Measurements from ENCODE around the gene VDAC2. TPM values are rescaled to one million over a fixed set of nuclear protein-coding genes. Genes with fewer than 3 reads are reported as not detected.

The VDAC2 gene
- total and polyA plus RNA-seq, 7 donors, result 314 to 770 (median 432) TPM

GRCh38 chr10:75276069-75276872 is 65.7 kb downstream of the VDAC2 start:
- no peak for TF ChIP-seq CTCF (IDR thresholded peaks at IDR 0.05)
- DNase-seq (no peak), ATAC-seq (no peak)
- Histone ChIP-seq H3K9me3 (no peaks in the 10 kb centered on the region), H3K36me3 (ENCODE audit: insufficient read depth in 1 of 2, low read depth in 1 of 2) (no peaks in the 10 kb centered on the region), H3K4me3 (peak overlapping the region; percentile 18), H3K4me1 (no peaks in the 10 kb centered on the region), H3K27ac (no peak overlapping the region), H3K27me3 (ENCODE audit: insufficient read depth in 3 of 3, low read length in 2 of 3) (no peaks in the 10 kb centered on the region)
- intact Hi-C loops (cut with DNase I), result no loop called here
- WGBS, 3 donors, result 48 to 57% (median 56%) methylated on average over 41 to 46 of the region's 46 CpGs

GRCh38 chr10:75280236-75280635 is 69.6 kb downstream of the VDAC2 start:
- H3K27me3 ChIP-seq (ENCODE audit: insufficient read depth in 3 of 3, low read length in 2 of 3), result no peaks in the 10 kb centered on the region
- H3K36me3 ChIP-seq (ENCODE audit: insufficient read depth in 1 of 2, low read depth in 1 of 2), result no peaks in the 10 kb centered on the region
- peaks cover 10% of the 10 kb centered on the region for H3K4me1 ChIP-seq
- no peaks in the 10 kb centered on the region for H3K9me3 ChIP-seq
- H3K27ac ChIP-seq, result no peak overlapping the region
- no peak overlapping the region for H3K4me3 ChIP-seq
- TF ChIP-seq CTCF (IDR thresholded peaks at IDR 0.05), result no peak
- 82 to 95% (median 93%) methylated on average over 2 of the region's 2 CpGs for WGBS, 3 donors
- intact Hi-C loops (cut with DNase I), result no loop called here
- no peak for DNase-seq
- ATAC-seq, result no peak

Other genes with a start within 250 kb of the VDAC2 start
- gene SAMD8, start 99.1 kb upstream of the VDAC2 start, total RNA-seq, result 10 to 100 TPM; 30.0 to 44.2 (median 35.7) TPM
- gene SAMD8, start 99.1 kb upstream of the VDAC2 start, polyA plus RNA-seq, result 10 to 100 TPM; 10.8 to 40.3 (median 21.3) TPM
- gene COMTD1, start 25.2 kb downstream of the VDAC2 start, total RNA-seq, result 10 to 100 TPM; 15.2 to 38.8 (median 21.2) TPM
- 10 to 100 TPM in 2 of 3 donors, 1 to 10 TPM in 1; 5.8 to 54.7 (median 49.3) TPM for gene COMTD1, start 25.2 kb downstream of the VDAC2 start, polyA plus RNA-seq
- gene ZNF503, start 191.0 kb downstream of the VDAC2 start, total RNA-seq, result 1 to 10 TPM; 2.3 to 5.7 (median 4.7) TPM
- gene ZNF503, start 191.0 kb downstream of the VDAC2 start, polyA plus RNA-seq, result 1 to 10 TPM; 1.1 to 2.0 (median 1.7) TPM
- 1 to 10 TPM; 2.4 to 5.7 (median 2.6) TPM for gene LRMDA, start 220.8 kb downstream of the VDAC2 start, total RNA-seq
- gene LRMDA, start 220.8 kb downstream of the VDAC2 start, polyA plus RNA-seq, result 1 to 10 TPM; 1.0 to 2.9 (median 1.5) TPM